Activated T-cell treated with anti-CD3 and anti-CD28 coated beads, Interleukin-2, amount 50 U/mL, for 72 hours (primary cell): ENCODE data around the gene LRMDA. TPM values are rescaled to one million over a fixed set of nuclear protein-coding genes. Genes with fewer than 3 reads are reported as not detected.
"Not testable (repeated sequence)": the region's sequence is repeated elsewhere in the genome, so short reads cannot be mapped to it uniquely, and the experiment has no call there.

Experiments used
- ATAC-seq, 2 donors: fragments of 150-1000 bp; cut with Tn5 transposase; replicated peaks in 1 of 2; 2 replicates each; pipeline ENCODE4 v1.10.0; 2021; ENCODE audit warnings: moderate library complexity in 2 of 2, mild to moderate bottlenecking in 1 of 2
- DNase-seq, 2 donors: peaks; one replicate each; pipeline ENCODE4 v3.0.0; 2021 to 2022; ENCODE audit warnings: mixed read lengths in 1 of 2
- H3K27ac Mint-ChIP-seq: one replicate; pipeline ENCODE4 v1.8.0; 2022; ENCODE audit warnings: mild to moderate bottlenecking, moderate library complexity, mixed read lengths
- H3K27me3 Mint-ChIP-seq: one replicate; pipeline ENCODE4 v1.8.0; 2022; ENCODE audit warnings: low read depth, mixed read lengths
- H3K36me3 Mint-ChIP-seq, 2 donors: one replicate each; pipeline ENCODE4 v1.8.0; 2022; ENCODE audit warnings: mixed read lengths in 2 of 2, mild to moderate bottlenecking in 1 of 2; ENCODE audit not compliant: insufficient read depth in 2 of 2
- H3K4me1 Mint-ChIP-seq: one replicate; pipeline ENCODE4 v1.8.0; 2022; ENCODE audit warnings: low read depth, mixed read lengths
- H3K4me3 Mint-ChIP-seq, 2 donors: one replicate each; pipeline ENCODE4 v1.8.0; 2022; ENCODE audit warnings: mild to moderate bottlenecking in 2 of 2, mixed read lengths in 2 of 2, moderate library complexity in 2 of 2
- H3K9me3 Mint-ChIP-seq, 2 donors: one replicate each; pipeline ENCODE4 v1.8.0; 2022; ENCODE audit warnings: mixed read lengths in 2 of 2
- total RNA-seq, 2 donors: library from RNA; stranded (reverse); gene quantifications; one replicate each; pipeline ENCODE4 v1.2.3, GENCODE V29; 2022

The LRMDA gene
- total RNA-seq, 2 donors from 2014 or later, result not detected

- Mint-ChIP-seq H3K4me3 (no peak overlapping the region), H3K4me1 (no peaks in the 10 kb centered on the region), H3K9me3 (peaks cover 4 to 6% of the 10 kb centered on the region in 2 donors), H3K36me3 (peaks cover 1 to 2% of the 10 kb centered on the region in 2 donors), H3K27ac (no peak overlapping the region), H3K27me3 (peaks cover 8% of the 10 kb centered on the region)
- DNase-seq (no peak), ATAC-seq (no peak)
Observed at GRCh38 chr10:76052682-76053503, 621.5 kb downstream of the LRMDA start.

- Mint-ChIP-seq H3K27ac (no peak overlapping the region), H3K4me1 (no peaks in the 10 kb centered on the region), H3K4me3 (no peak overlapping the region), H3K27me3 (peaks cover 8% of the 10 kb centered on the region), H3K9me3 (peaks cover 4 to 5% of the 10 kb centered on the region in 2 donors), H3K36me3 (peaks cover 1 to 2% of the 10 kb centered on the region in 2 donors)
- DNase-seq (no peak), ATAC-seq (no peak)
Observed at GRCh38 chr10:76055466-76055865, 624.0 kb downstream of the LRMDA start.

GRCh38 chr10:76055963-76056362 lies 624.5 kb downstream of the LRMDA start:
- Mint-ChIP-seq H3K4me3 (no peak overlapping the region), H3K9me3 (peaks cover 4 to 5% of the 10 kb centered on the region in 2 donors), H3K36me3 (peaks cover 1 to 2% of the 10 kb centered on the region in 2 donors), H3K4me1 (no peaks in the 10 kb centered on the region), H3K27ac (no peak overlapping the region), H3K27me3 (peaks cover 8% of the 10 kb centered on the region)
- DNase-seq (no peak), ATAC-seq (no peak)

GRCh38 chr10:76060993-76061392 lies 629.6 kb downstream of the LRMDA start:
- DNase-seq, H3K27ac Mint-ChIP-seq, ATAC-seq, H3K36me3 Mint-ChIP-seq, H3K4me3 Mint-ChIP-seq, H3K4me1 Mint-ChIP-seq, H3K27me3 Mint-ChIP-seq, H3K9me3 Mint-ChIP-seq: not testable (repeated sequence)

- Mint-ChIP-seq H3K27ac (no peak overlapping the region), H3K4me3 (no peak overlapping the region), H3K4me1 (no peaks in the 10 kb centered on the region), H3K36me3 (no peaks in the 10 kb centered on the region), H3K9me3 (no peaks in the 10 kb centered on the region), H3K27me3 (no peaks in the 10 kb centered on the region)
- ATAC-seq (no peak), DNase-seq (no peak)
Observed at GRCh38 chr10:76066457-76066856, 635.0 kb downstream of the LRMDA start.

GRCh38 chr10:76067447-76067846 lies 636.0 kb downstream of the LRMDA start:
- H3K4me3 Mint-ChIP-seq, result no peak overlapping the region
- no peaks in the 10 kb centered on the region for H3K36me3 Mint-ChIP-seq
- no peaks in the 10 kb centered on the region for H3K4me1 Mint-ChIP-seq
- no peak overlapping the region for H3K27ac Mint-ChIP-seq
- DNase-seq (no peak), ATAC-seq (no peak)
- H3K27me3 Mint-ChIP-seq, result no peaks in the 10 kb centered on the region
- H3K9me3 Mint-ChIP-seq, result no peaks in the 10 kb centered on the region

GRCh38 chr10:76068856-76069255 lies 637.4 kb downstream of the LRMDA start:
- no peak overlapping the region for H3K27ac Mint-ChIP-seq
- no peak for ATAC-seq
- no peaks in the 10 kb centered on the region for H3K4me1 Mint-ChIP-seq
- H3K4me3 Mint-ChIP-seq, result no peak overlapping the region
- no peak for DNase-seq
- H3K36me3 Mint-ChIP-seq, result no peaks in the 10 kb centered on the region
- no peaks in the 10 kb centered on the region for H3K9me3 Mint-ChIP-seq
- H3K27me3 Mint-ChIP-seq, result no peaks in the 10 kb centered on the region

- no peak for DNase-seq
- H3K27me3 Mint-ChIP-seq, result no peaks in the 10 kb centered on the region
- H3K9me3 Mint-ChIP-seq, result no peaks in the 10 kb centered on the region
- H3K4me3 Mint-ChIP-seq, result no peak overlapping the region
- H3K27ac Mint-ChIP-seq, result no peak overlapping the region
- H3K4me1 Mint-ChIP-seq, result no peaks in the 10 kb centered on the region
- no peak for ATAC-seq
- no peaks in the 10 kb centered on the region for H3K36me3 Mint-ChIP-seq
Observed at GRCh38 chr10:76070916-76071315, 639.5 kb downstream of the LRMDA start.

- no peak overlapping the region for H3K27ac Mint-ChIP-seq
- no peak for ATAC-seq
- no peaks in the 10 kb centered on the region for H3K36me3 Mint-ChIP-seq
- no peak overlapping the region for H3K4me3 Mint-ChIP-seq
- H3K27me3 Mint-ChIP-seq, result no peaks in the 10 kb centered on the region
- H3K4me1 Mint-ChIP-seq, result no peaks in the 10 kb centered on the region
- H3K9me3 Mint-ChIP-seq, result peaks cover 0 to 2% of the 10 kb centered on the region in 2 donors
- DNase-seq, result no peak
Observed at GRCh38 chr10:76071653-76072365, 640.4 kb downstream of the LRMDA start.

GRCh38 chr10:76072384-76072783 lies 641.0 kb downstream of the LRMDA start:
- DNase-seq, result no peak
- H3K27ac Mint-ChIP-seq, result no peak overlapping the region
- peaks cover 0 to 2% of the 10 kb centered on the region in 2 donors for H3K9me3 Mint-ChIP-seq
- no peak for ATAC-seq
- no peaks in the 10 kb centered on the region for H3K36me3 Mint-ChIP-seq
- no peaks in the 10 kb centered on the region for H3K4me1 Mint-ChIP-seq
- no peaks in the 10 kb centered on the region for H3K27me3 Mint-ChIP-seq
- H3K4me3 Mint-ChIP-seq, result no peak overlapping the region

- no peaks in the 10 kb centered on the region for H3K27me3 Mint-ChIP-seq
- H3K27ac Mint-ChIP-seq, result no peak overlapping the region
- no peaks in the 10 kb centered on the region for H3K4me1 Mint-ChIP-seq
- no peak for ATAC-seq
- H3K9me3 Mint-ChIP-seq, result peaks cover 0 to 2% of the 10 kb centered on the region in 2 donors
- DNase-seq, result no peak
- no peaks in the 10 kb centered on the region for H3K36me3 Mint-ChIP-seq
- no peak overlapping the region for H3K4me3 Mint-ChIP-seq
Observed at GRCh38 chr10:76073524-76073923, 642.1 kb downstream of the LRMDA start.

GRCh38 chr10:76074659-76075058 lies 643.2 kb downstream of the LRMDA start:
- Mint-ChIP-seq H3K27ac (no peak overlapping the region), H3K36me3 (peaks cover 0 to 2% of the 10 kb centered on the region in 2 donors), H3K4me3 (no peak overlapping the region), H3K9me3 (peaks cover 0 to 2% of the 10 kb centered on the region in 2 donors), H3K4me1 (no peaks in the 10 kb centered on the region), H3K27me3 (no peaks in the 10 kb centered on the region)
- DNase-seq (no peak), ATAC-seq (no peak)

GRCh38 chr10:76080451-76080850 lies 649.0 kb downstream of the LRMDA start:
- peaks cover 0 to 2% of the 10 kb centered on the region in 2 donors for H3K36me3 Mint-ChIP-seq
- peaks cover 0 to 2% of the 10 kb centered on the region in 2 donors for H3K9me3 Mint-ChIP-seq

More at GRCh38 chr10:76080451-76080850, 649.0 kb downstream of the LRMDA start:
- no peak for ATAC-seq
- no peaks in the 10 kb centered on the region for H3K4me1 Mint-ChIP-seq
- no peaks in the 10 kb centered on the region for H3K27me3 Mint-ChIP-seq
- no peak overlapping the region for H3K4me3 Mint-ChIP-seq
- DNase-seq, result no peak
- H3K27ac Mint-ChIP-seq, result no peak overlapping the region
